Mucosa of descending colon (tissue), 3 donors: ENCODE measurements around the gene PCSK5. TPM values are rescaled to one million over a fixed set of nuclear protein-coding genes. Genes with fewer than 3 reads are reported as not detected.

ENCODE experiments used
- ATAC-seq: fragments of 200-7000 bp; cut with Tn5 transposase; one replicate; pipeline ENCODE4 v1.9.1; 2020; ENCODE audit warnings: mild to moderate bottlenecking, moderate library complexity
- DNase-seq, 3 donors: peaks; one replicate each; pipeline ENCODE4 v3.0.0-alpha.2; 2020
- H3K36me3 ChIP-seq: fragments of 200-600 bp; one replicate; pipeline ENCODE4 v1.8.0; 2021; ENCODE audit warnings: low read depth, mild to moderate bottlenecking
- H3K4me1 ChIP-seq: fragments of 200-600 bp; one replicate; pipeline ENCODE4 v1.8.0; 2021; ENCODE audit warnings: low read depth, mild to moderate bottlenecking
- H3K4me3 ChIP-seq: fragments of 200-600 bp; one replicate; pipeline ENCODE4 v1.8.0; 2021; ENCODE audit warnings: mild to moderate bottlenecking
- H3K9me3 ChIP-seq: fragments of 200-600 bp; one replicate; pipeline ENCODE4 v1.8.0; 2021; ENCODE audit warnings: mild to moderate bottlenecking
- CTCF ChIP-seq: fragments of 200-600 bp; IDR thresholded peaks from one replicate; pipeline ENCODE4 v1.8.0; 2022; ENCODE audit warnings: antibody characterized with exemption, mild to moderate bottlenecking
- intact Hi-C, 2 donors: fragments of 100-400 bp; cut with DNase I in 1 of 2; cut with micrococcal nuclease in 1 of 2; formaldehyde crosslinking; loops; one replicate each; pipeline versions ENCODE4 v1.11.0 to v1.11.1; 2022; cut with DNase I, micrococcal nuclease
- total RNA-seq, 3 donors: library from RNA; stranded (reverse); fragmentation: NEBNext Ultra II Directional in 2 of 3; extraction: Animal tissue kit (Norgen Biotek cat#: 25700) in 2 of 3; gene quantifications; one replicate each; pipeline versions ENCODE4 v1.2.1 to v1.2.4, GENCODE V29; 2021 to 2023
- donor health status: DM: no; HTN: no; CAD: no; lungs with moderate emphysema.
- donor health status: DM: no; HTN: no; CAD: no.
- donor health status: DM: no; HTN: yes; CAD: no.

Gene PCSK5
- total RNA-seq, 3 donors from 2014 or later = 44.3 to 82.0 (median 53.3) TPM

- no peak for ATAC-seq
- no peak overlapping the region for H3K4me3 ChIP-seq
- no peaks in the 10 kb centered on the region for H3K36me3 ChIP-seq
- H3K4me1 ChIP-seq = no peaks in the 10 kb centered on the region
- H3K9me3 ChIP-seq = no peaks in the 10 kb centered on the region
- intact Hi-C loops = no loop called here
- TF ChIP-seq CTCF = no peak
- DNase-seq = no peak
These were observed 31.1 kb downstream of the PCSK5 start for GRCh38 chr9:75921391-75922127.

DNA sequence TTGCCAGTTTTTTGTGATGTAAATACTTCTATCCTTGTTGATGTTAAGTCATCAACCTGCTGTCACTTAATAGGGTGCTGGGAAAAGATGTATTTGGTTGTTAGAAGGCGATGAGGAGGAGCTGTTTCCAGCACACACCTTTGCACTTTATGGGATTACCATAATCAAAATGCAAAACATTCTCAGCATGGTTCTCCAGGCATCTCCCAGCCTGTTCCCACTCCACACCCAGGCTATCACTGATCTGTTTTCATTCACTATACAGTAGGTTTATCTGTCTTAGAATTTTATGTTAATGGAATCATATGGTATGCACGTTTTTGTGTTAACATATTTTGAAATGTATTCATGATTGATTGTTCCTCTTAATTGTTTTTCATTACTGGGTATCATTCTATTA is 35.9 kb downstream of the PCSK5 start:
- ATAC-seq (no peak), DNase-seq (no peak)
- H3K36me3 ChIP-seq = no peaks in the 10 kb centered on the region

DNA sequence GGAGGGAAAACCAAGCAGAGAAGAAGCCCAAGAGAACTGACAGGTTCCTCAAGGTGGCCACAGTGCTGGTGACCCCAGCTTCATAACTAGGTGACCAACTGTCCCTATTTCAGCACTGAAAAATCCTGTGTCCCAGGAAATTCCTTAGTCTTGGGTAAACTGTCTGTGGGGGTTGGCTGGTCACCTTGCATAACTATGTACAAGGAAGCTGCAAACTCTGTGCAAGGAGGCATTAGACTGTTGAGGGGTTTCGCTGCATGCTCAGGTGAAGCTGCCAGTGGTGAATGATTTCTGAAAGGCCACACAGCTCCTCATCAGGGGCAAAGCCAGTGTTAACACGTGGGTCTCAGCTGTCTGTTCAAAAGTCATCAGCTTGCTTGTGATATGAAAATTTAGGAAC is 36.9 kb downstream of the PCSK5 start:
- ATAC-seq = no peak
- TF ChIP-seq CTCF = no peak

More for the DNA sequence above, 35.9 kb downstream of the PCSK5 start:
- intact Hi-C loops = no loop called here
- Histone ChIP-seq H3K4me1 (no peaks in the 10 kb centered on the region), H3K9me3 (no peaks in the 10 kb centered on the region), H3K4me3 (no peak overlapping the region)
- TF ChIP-seq CTCF = no peak

DNA sequence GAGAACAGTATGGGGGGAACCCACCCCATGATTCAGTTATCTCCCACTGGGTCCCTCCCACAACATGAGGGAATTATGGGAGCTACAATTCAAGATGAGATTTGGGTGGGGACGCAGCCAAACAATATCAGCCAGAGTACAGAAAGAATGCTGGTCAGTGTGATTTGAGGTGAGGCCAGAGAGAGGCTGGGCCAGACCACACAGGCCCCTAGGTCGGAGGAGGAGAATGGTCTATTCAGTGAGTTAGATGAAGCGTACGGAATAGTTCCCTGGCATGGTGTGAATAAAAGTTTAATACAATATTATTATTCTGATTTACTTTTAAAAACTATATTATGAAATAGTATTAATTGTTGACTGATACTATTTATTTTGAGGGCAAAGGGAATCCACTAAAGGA is 39.7 kb downstream of the PCSK5 start:
- no peak for TF ChIP-seq CTCF
- Histone ChIP-seq H3K4me3 (no peak overlapping the region), H3K36me3 (no peaks in the 10 kb centered on the region), H3K4me1 (no peaks in the 10 kb centered on the region), H3K9me3 (no peaks in the 10 kb centered on the region)
- no peak for DNase-seq
- no peak for ATAC-seq
- intact Hi-C loops = no loop called here

More for the DNA sequence above, 36.9 kb downstream of the PCSK5 start:
- Histone ChIP-seq H3K4me3 (no peak overlapping the region), H3K9me3 (no peaks in the 10 kb centered on the region), H3K36me3 (no peaks in the 10 kb centered on the region), H3K4me1 (no peaks in the 10 kb centered on the region)
- intact Hi-C loops = no loop called here
- DNase-seq = no peak

- Histone ChIP-seq H3K9me3 (no peaks in the 10 kb centered on the region), H3K4me3 (no peak overlapping the region), H3K4me1 (no peaks in the 10 kb centered on the region), H3K36me3 (no peaks in the 10 kb centered on the region)
- TF ChIP-seq CTCF = no peak
- DNase-seq (no peak), ATAC-seq (peak; percentile 38)
- intact Hi-C loops = no loop called here
These were observed 40.4 kb downstream of the PCSK5 start for GRCh38 chr9:75930730-75931321.
